Mesodermal cell (in vitro differentiated cells): Measurements from ENCODE around the gene FMO2.

Experiments used
- H3K27ac ChIP-seq: 2 replicates; pipeline ENCODE4 v1.7.0; 2013; ENCODE audit warnings: mild to moderate bottlenecking, low read depth, low read length, moderate library complexity; ENCODE audit not compliant: severe bottlenecking
- H3K36me3 ChIP-seq: 2 replicates; pipeline ENCODE4 v1.7.1; 2013; ENCODE audit warnings: mild to moderate bottlenecking, low read length, moderate library complexity; ENCODE audit not compliant: control insufficient read depth, insufficient read depth
- H3K4me1 ChIP-seq: one replicate; pipeline ENCODE4 v1.7.1; 2013; ENCODE audit warnings: mild to moderate bottlenecking, low read length; ENCODE audit not compliant: insufficient read depth, control insufficient read depth, poor library complexity, severe bottlenecking
- H3K4me3 ChIP-seq: 2 replicates; pipeline ENCODE4 v1.7.0; 2013; ENCODE audit warnings: low read length, control low read depth, mild to moderate bottlenecking; ENCODE audit not compliant: insufficient read depth, poor library complexity, severe bottlenecking; ENCODE audit errors: extremely low read depth
- H3K9me3 ChIP-seq: 2 replicates; pipeline ENCODE4 v1.7.1; 2013; ENCODE audit warnings: mild to moderate bottlenecking, low read length, moderate library complexity; ENCODE audit not compliant: control insufficient read depth
- WGBS, 2 experiments: methylation state at CpG; one replicate each; pipeline ENCODE4 v1.1.5; 2013; ENCODE audit warnings: missing lambda C conversion rate in 2 of 2; ENCODE audit not compliant: insufficient coverage in 2 of 2; 5-methylcytosine and 5-hydroxymethylcytosine counted together

FMO2 gene

GRCh38 chr1:171247501-171247900 is 62.4 kb downstream of the FMO2 start:
- H3K4me3 ChIP-seq = no peak overlapping the region
- no peaks in the 10 kb centered on the region for H3K4me1 ChIP-seq
- no peaks in the 10 kb centered on the region for H3K9me3 ChIP-seq
- H3K36me3 ChIP-seq = no peaks in the 10 kb centered on the region
- H3K27ac ChIP-seq = no peak overlapping the region
- 83 to 90% methylated on average over 2 to 3 of the region's 4 CpGs for WGBS, 2 experiments

DNA sequence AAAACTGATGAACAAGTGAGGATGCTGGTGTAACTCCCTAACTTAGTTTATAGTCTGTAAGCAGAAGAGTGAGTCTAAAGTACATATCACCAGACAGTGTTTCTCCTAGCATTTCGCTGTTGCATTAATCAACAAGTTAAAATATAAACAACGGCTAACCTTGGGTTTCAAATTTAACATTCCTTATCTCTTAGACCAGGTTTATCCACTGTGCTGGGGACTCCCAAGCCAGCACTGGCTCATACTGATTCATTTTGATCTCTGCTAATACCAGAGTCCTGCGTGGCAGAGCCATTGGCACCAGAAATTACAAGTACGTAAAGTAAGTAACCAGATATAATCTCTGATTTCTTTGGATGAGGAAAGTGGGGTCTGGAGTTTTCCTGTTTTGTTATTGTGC is 63.2 kb downstream of the FMO2 start, which contains the start of gene FMO1:
TSS of gene FMO1 (plus strand) at position 193 of the 400 bp plus-strand sequence. CDS start 9,594 bp downstream, outside the sequence.
- H3K36me3 ChIP-seq = no peaks in the 10 kb centered on the region
- no peak within 1 kb of the TSS for H3K27ac ChIP-seq
- no peak within 1 kb of the TSS for H3K4me3 ChIP-seq
- no peaks in the 10 kb centered on the region for H3K4me1 ChIP-seq
- WGBS, 2 experiments = 83 to 92% methylated on average over 2 to 4 of the region's 4 CpGs
- no peaks in the 10 kb centered on the region for H3K9me3 ChIP-seq

DNA sequence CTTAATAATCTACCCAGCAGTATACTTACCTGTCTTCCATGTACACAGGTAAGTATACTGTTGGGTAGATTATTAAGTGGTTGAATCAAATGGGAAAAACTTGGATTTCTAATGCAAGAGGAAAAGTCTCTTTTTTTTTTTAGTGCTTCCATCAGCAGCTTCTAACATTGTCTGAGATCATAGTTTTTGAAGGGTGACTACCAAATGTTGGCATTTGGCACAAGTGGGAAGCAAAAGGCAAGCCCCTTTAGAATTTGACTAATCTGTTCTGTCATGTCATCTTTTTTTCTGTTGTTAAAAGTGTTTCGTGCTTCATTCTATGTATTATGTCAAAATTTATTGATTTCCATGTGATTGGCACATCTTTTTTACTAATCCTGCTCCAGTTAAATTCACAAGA is 63.7 kb downstream of the FMO2 start:
- no peak overlapping the region for H3K27ac ChIP-seq
- no CpG with 5 or more reads among the region's 1 CpG for WGBS, 2 experiments
- no peaks in the 10 kb centered on the region for H3K4me1 ChIP-seq
- no peak overlapping the region for H3K4me3 ChIP-seq
- H3K36me3 ChIP-seq = no peaks in the 10 kb centered on the region
- H3K9me3 ChIP-seq = no peaks in the 10 kb centered on the region

DNA sequence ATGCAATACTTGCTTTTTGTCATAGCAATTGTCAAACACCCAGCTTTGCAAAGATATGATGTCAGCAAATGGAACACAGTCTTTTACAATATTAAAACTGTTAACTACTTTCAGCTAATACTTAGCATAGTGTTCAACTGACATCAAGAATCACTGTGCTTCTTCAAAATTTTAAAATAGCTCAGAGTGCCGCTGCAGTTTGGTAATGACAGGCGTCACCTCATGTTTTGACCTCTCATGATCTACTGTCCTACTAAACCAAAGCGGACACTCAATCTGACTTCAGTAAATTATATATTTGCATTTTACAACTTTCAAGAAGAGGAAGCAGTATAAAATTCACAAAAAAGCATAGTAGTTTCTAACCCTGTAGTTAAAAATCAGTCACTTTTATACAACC is 65.2 kb downstream of the FMO2 start:
- H3K27ac ChIP-seq = no peak overlapping the region
- no peak overlapping the region for H3K4me3 ChIP-seq

GRCh38 chr1:171251042-171251951 is 66.2 kb downstream of the FMO2 start:
- Histone ChIP-seq H3K4me3 (peak overlapping the region; percentile 39), H3K9me3 (no peaks in the 10 kb centered on the region), H3K4me1 (no peaks in the 10 kb centered on the region), H3K36me3 (no peaks in the 10 kb centered on the region), H3K27ac (no peak overlapping the region)
- 2 to 8% methylated on average over 30 to 32 of the region's 34 CpGs for WGBS, 2 experiments

More for the DNA sequence above, 65.2 kb downstream of the FMO2 start:
- Histone ChIP-seq H3K36me3 (no peaks in the 10 kb centered on the region), H3K9me3 (no peaks in the 10 kb centered on the region), H3K4me1 (no peaks in the 10 kb centered on the region)
- WGBS, 2 experiments = 100% methylated on average over 3 of the region's 3 CpGs; no CpG with 5 or more reads in 1 of the 2 experiments

DNA sequence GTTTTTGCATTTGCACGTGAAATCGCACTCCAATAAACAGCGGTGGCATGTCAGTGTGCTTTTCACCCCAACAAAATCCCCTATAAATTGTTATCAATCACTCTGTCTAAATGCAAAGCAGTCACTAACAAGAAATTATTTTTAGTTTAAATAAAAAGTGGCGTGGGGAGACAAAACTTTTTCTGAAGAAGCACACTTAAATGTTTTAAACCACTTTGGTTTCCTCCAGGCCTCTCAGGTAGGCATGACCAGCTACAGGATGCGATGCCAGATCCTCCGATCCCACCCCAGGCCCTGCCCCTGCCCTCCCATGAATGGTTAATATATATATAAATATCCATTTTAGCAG is 66.8 kb downstream of the FMO2 start:
- no peaks in the 10 kb centered on the region for H3K4me1 ChIP-seq
- H3K4me3 ChIP-seq = peak overlapping the region; percentile 39
- H3K9me3 ChIP-seq = no peaks in the 10 kb centered on the region
- WGBS, 2 experiments = 0 to 25% methylated on average over 1 to 2 of the region's 6 CpGs
- H3K27ac ChIP-seq = no peak overlapping the region
- H3K36me3 ChIP-seq = no peaks in the 10 kb centered on the region

GRCh38 chr1:171252482-171252881 is 67.4 kb downstream of the FMO2 start:
- Histone ChIP-seq H3K27ac (no peak overlapping the region), H3K9me3 (no peaks in the 10 kb centered on the region), H3K36me3 (no peaks in the 10 kb centered on the region), H3K4me1 (no peaks in the 10 kb centered on the region), H3K4me3 (no peak overlapping the region)
- WGBS, 2 experiments = 70 to 91% methylated on average over 2 to 3 of the region's 5 CpGs

DNA sequence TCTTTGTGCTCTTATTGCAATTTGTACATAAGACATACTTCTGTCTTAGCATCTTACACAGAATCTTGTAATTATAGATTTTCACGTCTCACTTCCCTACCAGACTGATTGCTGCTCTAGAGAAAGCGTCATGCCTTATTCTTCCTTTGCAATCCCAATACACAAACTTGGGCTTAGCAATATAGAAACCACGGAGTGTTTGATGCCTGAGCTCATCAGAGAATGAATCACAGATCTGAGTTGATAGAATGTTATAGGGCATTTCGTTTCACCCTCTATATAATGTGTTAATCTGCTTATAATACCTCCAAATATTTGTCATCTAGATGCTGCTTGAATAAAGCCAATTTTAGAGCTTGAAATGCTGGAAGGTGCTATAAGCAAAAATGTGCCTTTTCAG is 69.8 kb downstream of the FMO2 start:
- no peak overlapping the region for H3K27ac ChIP-seq
- no peaks in the 10 kb centered on the region for H3K36me3 ChIP-seq
- H3K4me3 ChIP-seq = no peak overlapping the region
- H3K4me1 ChIP-seq = no peaks in the 10 kb centered on the region
- no peaks in the 10 kb centered on the region for H3K9me3 ChIP-seq
- WGBS, 2 experiments = 94% methylated on average over 3 of the region's 4 CpGs; no CpG with 5 or more reads in 1 of the 2 experiments

DNA sequence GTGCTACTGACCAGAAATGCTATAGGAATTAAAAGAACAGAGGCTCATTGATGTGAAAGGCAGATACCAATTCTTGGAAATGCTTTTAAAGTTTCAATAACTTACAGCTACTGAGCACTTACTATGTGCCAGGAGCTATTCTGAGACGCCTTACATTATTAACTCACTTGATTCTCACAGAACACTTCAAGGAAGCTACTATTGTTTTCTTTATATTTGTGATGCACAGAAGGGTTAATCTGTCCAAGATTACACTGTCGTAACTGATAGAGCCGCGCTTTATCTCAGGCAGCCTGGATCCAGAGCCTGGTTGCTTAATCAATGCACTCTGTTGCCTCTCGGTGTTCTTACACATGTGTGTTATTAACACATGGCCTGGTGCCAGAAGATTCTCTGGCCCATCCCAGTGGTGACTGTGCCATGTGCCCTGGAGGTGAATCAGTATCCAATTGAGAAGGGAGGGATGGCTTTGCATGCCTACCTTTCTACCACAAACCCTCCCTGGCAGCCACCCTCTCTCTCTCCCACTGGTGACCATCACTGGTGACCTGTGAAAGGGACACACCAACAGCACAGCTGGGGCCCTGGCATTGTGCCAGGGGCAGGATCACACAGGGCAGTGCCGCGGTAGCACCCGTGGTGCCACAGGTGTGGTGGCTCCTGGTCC is 72.0 kb downstream of the FMO2 start:
- Histone ChIP-seq H3K4me1 (no peaks in the 10 kb centered on the region), H3K9me3 (no peaks in the 10 kb centered on the region), H3K27ac (no peak overlapping the region), H3K4me3 (no peak overlapping the region), H3K36me3 (no peaks in the 10 kb centered on the region)
- whole genome bisulfite sequencing, 2 experiments = 94 to 96% methylated on average over 7 to 8 of the region's 8 CpGs

DNA sequence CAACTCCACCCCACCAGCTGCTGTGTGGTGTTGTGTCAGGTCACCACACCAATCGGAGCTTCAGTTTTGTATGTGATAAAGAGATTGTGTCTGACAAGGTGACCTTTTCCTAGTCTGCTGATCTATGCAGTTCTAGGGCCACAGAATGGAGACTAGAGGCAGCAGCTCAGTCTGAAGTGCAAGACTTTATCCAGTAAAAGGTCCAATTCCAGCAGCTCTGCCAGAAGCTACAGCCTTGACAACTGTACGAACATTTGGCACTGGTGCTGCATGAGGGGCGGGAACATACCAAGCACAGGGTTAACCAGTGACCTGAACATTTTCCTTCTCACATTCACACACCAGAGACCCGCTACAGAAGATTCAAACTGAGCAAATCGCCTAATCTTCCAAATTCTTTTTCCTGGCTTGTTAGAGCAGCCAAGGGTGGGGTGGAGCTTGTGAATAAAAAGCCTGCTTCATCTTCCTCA is 72.5 kb downstream of the FMO2 start:
- no peak overlapping the region for H3K27ac ChIP-seq

More for the DNA sequence above, 72.5 kb downstream of the FMO2 start:
- Histone ChIP-seq H3K4me1 (no peaks in the 10 kb centered on the region), H3K4me3 (no peak overlapping the region), H3K9me3 (no peaks in the 10 kb centered on the region), H3K36me3 (no peaks in the 10 kb centered on the region)
- WGBS, 2 experiments = 68 to 94% methylated on average over 3 of the region's 5 CpGs
